ENCODE measurements around the gene PLCB4.

PLCB4 gene

GRCh38 chr20:9068841-9069663 lies at the start of gene PLCB4:
TSS of gene PLCB4 (plus strand) at chr20:9069087. CDS start at chr20:9307815, 238,728 bp downstream.
- Histone ChIP-seq H3K27ac (peak within 1 kb of the TSS; percentile 89 to 95), H3K4me3 (peak within 1 kb of the TSS; percentile 89)
- no peak for TF ChIP-seq CTCF (IDR thresholded peaks at IDR 0.05)
- DNase-seq (ENCODE audit: low spot score): no peak

- no peak for TF ChIP-seq CTCF (IDR thresholded peaks at IDR 0.05)
- Histone ChIP-seq H3K4me3 (no peak overlapping the region), H3K27ac (no peak overlapping the region)
- no peak for DNase-seq (ENCODE audit: low spot score)
Observed at GRCh38 chr20:9019833-9020232, 49.1 kb upstream of the PLCB4 start.

- no peak for TF ChIP-seq CTCF (IDR thresholded peaks at IDR 0.05)
- DNase-seq (ENCODE audit: low spot score): no peak
- Histone ChIP-seq H3K27ac (no peak overlapping the region), H3K4me3 (no peak overlapping the region)
Observed at GRCh38 chr20:9021216-9021615, 47.7 kb upstream of the PLCB4 start.

- Histone ChIP-seq H3K27ac (no peak overlapping the region), H3K4me3 (no peak overlapping the region)
- TF ChIP-seq CTCF (IDR thresholded peaks at IDR 0.05): no peak
- no peak for DNase-seq (ENCODE audit: low spot score)
Observed at GRCh38 chr20:9021699-9022098, 47.2 kb upstream of the PLCB4 start.

GRCh38 chr20:9022376-9022775 lies 46.5 kb upstream of the PLCB4 start:
- Histone ChIP-seq H3K4me3 (no peak overlapping the region), H3K27ac (no peak overlapping the region)
- TF ChIP-seq CTCF (IDR thresholded peaks at IDR 0.05): no peak
- no peak for DNase-seq (ENCODE audit: low spot score)

GRCh38 chr20:9024606-9025005 lies 44.3 kb upstream of the PLCB4 start:
- Histone ChIP-seq H3K27ac (no peak overlapping the region), H3K4me3 (no peak overlapping the region)
- no peak for DNase-seq (ENCODE audit: low spot score)
- no peak for TF ChIP-seq CTCF (IDR thresholded peaks at IDR 0.05)

- no peak overlapping the region for H3K4me3 ChIP-seq
- no peak for TF ChIP-seq CTCF (IDR thresholded peaks at IDR 0.05)
- DNase-seq (ENCODE audit: low spot score): no peak
- no peak overlapping the region for H3K27ac ChIP-seq
Observed at GRCh38 chr20:9025011-9025410, 43.9 kb upstream of the PLCB4 start.

Measured in coronary artery (tissue), 2 donors.